ENCODE data around the gene TMEM250.

TMEM250 gene

DNA sequence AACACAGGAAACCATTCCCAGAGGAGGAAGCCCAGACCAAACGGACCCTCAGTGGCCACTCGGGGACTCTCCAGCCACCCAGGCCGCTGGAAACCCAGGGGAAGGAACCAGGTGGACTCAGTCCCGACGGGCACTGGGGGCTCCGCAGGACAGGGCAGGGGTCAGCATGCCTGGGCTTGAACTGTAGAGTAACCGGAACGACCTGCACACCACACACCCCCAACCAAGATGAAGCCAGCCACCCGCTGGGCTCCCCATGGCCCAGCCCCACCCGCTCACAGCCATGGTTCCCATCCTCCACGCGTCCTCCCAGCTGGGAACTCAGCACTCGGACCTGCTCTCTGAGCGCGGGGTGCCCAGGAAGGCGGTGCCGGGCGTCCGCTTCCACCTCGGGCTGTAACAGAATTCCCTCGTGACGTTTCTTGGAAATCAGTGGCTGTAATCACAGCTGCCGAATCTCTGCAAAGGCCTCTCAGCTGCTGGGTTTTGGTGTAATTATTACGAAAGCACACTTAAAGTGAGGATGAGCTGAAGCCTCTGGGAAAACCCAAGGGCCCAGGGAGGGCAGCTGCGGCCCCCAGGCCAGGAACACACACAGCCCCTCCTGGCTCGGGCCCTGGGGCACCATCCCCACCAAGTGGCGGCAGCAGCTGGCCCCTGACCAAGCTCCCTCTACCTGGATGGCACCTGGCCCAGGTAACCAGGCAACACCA, 37.4 kb downstream of the TMEM250 start:
- peak; percentile 9 to 29 for DNase-seq (ENCODE audit: low read depth in 2 of 2)
- TF ChIP-seq, protein P1, sequence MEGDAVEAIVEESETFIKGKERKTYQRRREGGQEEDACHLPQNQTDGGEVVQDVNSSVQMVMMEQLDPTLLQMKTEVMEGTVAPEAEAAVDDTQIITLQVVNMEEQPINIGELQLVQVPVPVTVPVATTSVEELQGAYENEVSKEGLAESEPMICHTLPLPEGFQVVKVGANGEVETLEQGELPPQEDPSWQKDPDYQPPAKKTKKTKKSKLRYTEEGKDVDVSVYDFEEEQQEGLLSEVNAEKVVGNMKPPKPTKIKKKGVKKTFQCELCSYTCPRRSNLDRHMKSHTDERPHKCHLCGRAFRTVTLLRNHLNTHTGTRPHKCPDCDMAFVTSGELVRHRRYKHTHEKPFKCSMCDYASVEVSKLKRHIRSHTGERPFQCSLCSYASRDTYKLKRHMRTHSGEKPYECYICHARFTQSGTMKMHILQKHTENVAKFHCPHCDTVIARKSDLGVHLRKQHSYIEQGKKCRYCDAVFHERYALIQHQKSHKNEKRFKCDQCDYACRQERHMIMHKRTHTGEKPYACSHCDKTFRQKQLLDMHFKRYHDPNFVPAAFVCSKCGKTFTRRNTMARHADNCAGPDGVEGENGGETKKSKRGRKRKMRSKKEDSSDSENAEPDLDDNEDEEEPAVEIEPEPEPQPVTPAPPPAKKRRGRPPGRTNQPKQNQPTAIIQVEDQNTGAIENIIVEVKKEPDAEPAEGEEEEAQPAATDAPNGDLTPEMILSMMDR (IDR thresholded peaks at IDR 0.05; ENCODE audit: low read depth, low read length): no peak
- no peak overlapping the region for H3K4me3 ChIP-seq (replicated peaks in 1 of 2; ENCODE audit: low read depth in 2 of 2, low read length in 2 of 2)

DNA sequence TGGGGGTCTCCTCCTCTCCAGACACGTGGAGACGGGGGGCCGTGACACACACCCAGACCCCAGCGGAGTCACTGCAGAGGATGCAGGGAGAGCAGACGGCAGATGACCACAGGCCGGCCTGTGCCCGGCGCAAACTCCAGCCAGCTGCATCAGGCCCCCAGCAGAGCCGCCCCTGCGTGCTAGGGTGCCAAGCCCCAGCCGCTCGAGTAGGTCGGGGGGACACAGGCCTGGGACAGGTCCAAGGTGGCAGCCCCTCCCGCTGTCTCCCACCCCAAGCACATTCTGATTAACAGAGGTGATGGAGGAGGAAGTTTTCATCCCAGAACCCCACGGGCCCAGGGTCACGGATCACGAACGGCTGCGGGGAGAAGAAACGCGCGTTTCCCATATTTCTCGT, 38.0 kb downstream of the TMEM250 start:
- no peak for DNase-seq (ENCODE audit: low read depth in 2 of 2)
- TF ChIP-seq, protein P1 (IDR thresholded peaks at IDR 0.05; ENCODE audit: low read depth, low read length): no peak
- no peak overlapping the region for H3K4me3 ChIP-seq (replicated peaks in 1 of 2; ENCODE audit: low read depth in 2 of 2, low read length in 2 of 2)

DNA sequence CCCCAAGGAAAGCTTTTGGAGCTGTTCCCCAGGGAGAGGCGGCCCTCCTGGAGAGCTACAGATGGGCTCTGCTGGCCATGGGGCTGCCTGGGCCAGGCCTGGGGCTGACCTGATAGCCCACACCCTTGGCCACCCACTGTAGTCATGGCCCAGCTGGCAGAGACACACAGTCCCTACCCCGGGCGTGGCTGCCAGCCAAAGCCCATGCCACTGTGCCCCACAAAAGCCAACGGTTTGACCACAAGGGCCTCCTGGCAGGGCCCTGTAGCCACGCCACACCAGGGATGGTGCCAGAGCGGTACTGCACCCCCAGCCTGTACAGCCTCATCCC, 38.8 kb downstream of the TMEM250 start:
- DNase-seq (ENCODE audit: low read depth in 2 of 2): no peak
- no peak overlapping the region for H3K4me3 ChIP-seq (replicated peaks in 1 of 2; ENCODE audit: low read depth in 2 of 2, low read length in 2 of 2)
- TF ChIP-seq, protein P1 (IDR thresholded peaks at IDR 0.05; ENCODE audit: low read depth, low read length): no peak

DNA sequence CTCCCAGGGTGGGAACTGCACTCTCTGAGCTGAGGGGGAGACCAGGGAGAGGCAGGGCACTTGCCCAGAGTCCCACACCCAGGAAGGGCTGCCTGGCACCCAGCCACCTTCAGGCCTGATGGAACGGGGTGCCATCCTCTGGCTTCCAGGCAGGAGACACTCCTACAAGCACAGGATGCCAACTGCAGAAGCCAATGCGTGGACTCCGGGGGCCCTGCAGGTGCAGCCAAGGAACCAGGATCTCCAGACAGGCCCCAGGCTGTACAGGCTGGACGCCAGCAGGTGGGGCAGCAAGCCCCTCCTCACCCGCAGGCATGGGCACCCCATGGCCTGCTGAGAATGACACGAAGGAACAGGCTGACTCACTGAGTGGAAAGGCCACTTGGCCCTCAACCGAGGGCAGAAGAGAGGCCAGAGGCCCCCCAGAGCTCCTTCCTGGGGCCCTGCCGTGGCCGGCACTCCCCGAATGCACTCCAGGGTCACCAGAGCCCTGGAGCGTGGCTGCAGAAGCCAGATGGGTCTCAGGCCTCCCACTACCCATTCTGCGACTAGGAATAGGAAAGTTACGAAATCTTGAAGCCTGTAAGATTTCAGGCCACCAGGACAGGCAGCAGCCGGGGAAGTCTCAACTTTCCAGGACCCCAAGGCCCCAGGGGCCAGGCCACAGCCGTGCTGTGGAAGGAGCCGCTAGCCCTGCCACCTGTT, 39.3 kb downstream of the TMEM250 start:
- H3K4me3 ChIP-seq (replicated peaks in 1 of 2; ENCODE audit: low read depth in 2 of 2, low read length in 2 of 2): no peak overlapping the region
- no peak for DNase-seq (ENCODE audit: low read depth in 2 of 2)
- TF ChIP-seq, protein P1 (IDR thresholded peaks at IDR 0.05; ENCODE audit: low read depth, low read length): no peak

DNA sequence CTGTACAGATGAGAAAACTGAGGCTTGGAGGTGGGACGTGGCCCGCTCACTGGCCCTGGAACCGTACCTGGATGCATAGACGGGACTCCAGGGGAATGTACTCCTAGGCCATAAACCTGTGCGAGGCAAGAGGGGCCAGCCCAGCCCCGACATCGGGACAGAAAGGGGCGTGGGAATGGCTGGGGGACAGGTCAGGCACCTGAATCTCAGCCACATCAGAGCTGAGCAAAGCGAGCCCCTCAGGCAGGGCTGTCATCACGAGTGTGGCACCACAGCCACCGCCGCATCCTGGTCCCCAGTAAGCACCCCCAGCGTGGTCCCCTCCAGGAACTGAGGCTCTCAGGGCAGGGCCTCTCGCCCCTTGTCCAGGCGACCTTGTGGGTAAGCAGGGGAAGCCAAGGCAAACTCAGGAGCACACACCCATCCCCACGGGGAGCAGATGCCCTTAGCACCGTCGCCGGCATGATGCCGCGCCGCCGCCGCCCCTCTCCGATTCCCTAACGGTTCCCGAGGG, 40.1 kb downstream of the TMEM250 start:
- TF ChIP-seq, protein P1 (IDR thresholded peaks at IDR 0.05; ENCODE audit: low read depth, low read length): no peak
- no peak for DNase-seq (ENCODE audit: low read depth in 2 of 2)
- H3K4me3 ChIP-seq (replicated peaks in 1 of 2; ENCODE audit: low read depth in 2 of 2, low read length in 2 of 2): no peak overlapping the region

DNA sequence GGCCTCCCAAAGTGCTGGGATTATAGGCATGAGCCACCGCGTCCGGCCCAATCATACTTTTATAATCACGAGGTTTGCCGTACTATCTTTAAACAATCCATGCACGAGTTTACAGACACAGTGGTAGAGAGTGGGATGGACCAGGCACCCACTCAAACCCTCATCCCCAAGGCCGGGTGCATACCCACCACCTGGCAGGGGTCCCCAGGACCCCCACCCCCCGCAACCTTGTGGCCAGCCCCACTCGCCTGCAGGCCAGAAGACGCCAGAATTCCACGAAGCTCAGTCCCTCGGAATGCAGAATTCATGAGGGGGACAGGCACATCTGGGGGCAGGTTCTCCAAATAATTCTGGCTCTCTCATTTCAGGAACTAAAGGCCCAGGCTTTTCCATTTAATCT, 40.7 kb downstream of the TMEM250 start:
- TF ChIP-seq, protein P1 (IDR thresholded peaks at IDR 0.05; ENCODE audit: low read depth, low read length): no peak
- no peak for DNase-seq (ENCODE audit: low read depth in 2 of 2)

More for the DNA sequence above, 40.7 kb downstream of the TMEM250 start:
- no peak overlapping the region for H3K4me3 ChIP-seq (replicated peaks in 1 of 2; ENCODE audit: low read depth in 2 of 2, low read length in 2 of 2)
